HepG2 (cell line): ENCODE data around the gene MFGE8.

Source experiments
- CTCF ChIP-seq: sonication (generic); formaldehyde crosslinking; IDR thresholded peaks from 2 replicates; pipeline ENCODE4 v1.5.0; 2020; ENCODE audit warnings: mild to moderate bottlenecking, missing genetic modification reagents, moderate library complexity
- ERF ChIP-seq: IDR thresholded peaks from 2 replicates; pipeline ENCODE4 v1.6.1; 2018; ENCODE audit warnings: missing biosample characterization, missing genetic modification reagents
- EZH2 ChIP-seq: conservative IDR thresholded peaks from 2 replicates; pipeline ENCODE4 v1.6.1; 2012; ENCODE audit warnings: mild to moderate bottlenecking, low read depth, low read length, moderate library complexity
- HNRNPLL ChIP-seq: fragments of 200-400 bp; formaldehyde crosslinking; IDR thresholded peaks from 2 replicates; pipeline ENCODE4 v1.6.1; 2017; ENCODE audit warnings: mild to moderate bottlenecking, low read depth, low read length; ENCODE audit not compliant: poor library complexity, severe bottlenecking
- PAXIP1 ChIP-seq: sonication (generic); formaldehyde crosslinking; conservative IDR thresholded peaks from 2 replicates; pipeline ENCODE4 v1.4.0; 2020; ENCODE audit warnings: mild to moderate bottlenecking, missing genetic modification reagents, moderate library complexity
- POLR2A ChIP-seq, 2 experiments: IDR thresholded peaks; 2 replicates each; pipeline ENCODE4 v1.6.1; 2011; ENCODE audit warnings: low read depth in 2 of 2, low read length in 2 of 2, mild to moderate bottlenecking in 1 of 2, moderate library complexity in 1 of 2; ENCODE audit not compliant: insufficient read depth in 1 of 2
- POLR2AphosphoS2 ChIP-seq: IDR thresholded peaks from 2 replicates; pipeline ENCODE4 v1.6.1; 2011; ENCODE audit warnings: low read depth, low read length, improper control_type of control experiment
- RBAK ChIP-seq: sonication (generic); formaldehyde crosslinking; IDR thresholded peaks from 2 replicates; pipeline ENCODE4 v1.5.1; 2020; ENCODE audit warnings: mild to moderate bottlenecking, missing genetic modification reagents
- SMC3 ChIP-seq: IDR thresholded peaks from 2 replicates; pipeline ENCODE4 v1.6.1; 2011; ENCODE audit warnings: low read length, improper control_type of control experiment
- ZBTB44 ChIP-seq: sonication (generic); formaldehyde crosslinking; IDR thresholded peaks from 2 replicates; pipeline ENCODE4 v1.4.0; 2020; ENCODE audit warnings: missing genetic modification reagents
- ZFY ChIP-seq: sonication (generic); formaldehyde crosslinking; IDR thresholded peaks from 2 replicates; pipeline ENCODE4 v1.4.0; 2020; ENCODE audit warnings: missing genetic modification reagents
- ZFYVE20 ChIP-seq: sonication (generic); formaldehyde crosslinking; IDR thresholded peaks from 2 replicates; pipeline ENCODE4 v1.8.0; 2023; ENCODE audit warnings: low read depth, mild to moderate bottlenecking, moderate library complexity, missing genetic modification reagents, borderline replicate concordance
- ZNF33B ChIP-seq: sonication (generic); formaldehyde crosslinking; IDR thresholded peaks from 2 replicates; pipeline ENCODE4 v1.5.1; 2020; ENCODE audit warnings: mild to moderate bottlenecking, missing genetic modification reagents
- ZNF44 ChIP-seq: sonication (generic); formaldehyde crosslinking; IDR thresholded peaks from 2 replicates; pipeline ENCODE4 v1.5.1; 2020; ENCODE audit warnings: mild to moderate bottlenecking, missing genetic modification reagents

GRCh38 chr15:88872106-88872505 is 41.1 kb downstream of the MFGE8 start:
- TF ChIP-seq POLR2AphosphoS2 = no peak
- TF ChIP-seq POLR2A (IDR thresholded peaks at IDR 0.05; ENCODE audit: insufficient read depth in 1 of 2, low read depth in 2 of 2, low read length in 2 of 2) = no peak
- TF ChIP-seq PAXIP1 = no peak
- no peak for TF ChIP-seq EZH2
- no peak for TF ChIP-seq ZNF44 (CRISPR knock-in tag)
- TF ChIP-seq ERF (CRISPR knock-in tag) = no peak
- no peak for TF ChIP-seq CTCF (CRISPR knock-in tag)
- no peak for TF ChIP-seq ZFY (CRISPR knock-in tag)
- TF ChIP-seq SMC3 = no peak
- no peak for TF ChIP-seq ZBTB44
- TF ChIP-seq ZNF33B = no peak
- no peak for TF ChIP-seq HNRNPLL
- TF ChIP-seq RBAK (CRISPR knock-in tag) = no peak
- TF ChIP-seq ZFYVE20 = no peak
